Stimulated activated CD4-positive, alpha-beta T cell treated with anti-CD3 and anti-CD28 coated beads, Interleukin-2, amount 100 ng/mL, for 24 hours (primary cell): ENCODE results near the gene ZNF581.

Experiments used
- DNase-seq, 2 donors: peaks; one replicate each; pipeline ENCODE4 v3.0.0-alpha.2; 2020

ZNF581 gene

GRCh38 chr19:55643003-55643886 is at the start of gene ZNF581:
ZNF581 (plus strand) TSS chr19:55643649; CDS start chr19:55644572, 923 bp downstream.
- peak; percentile 85 for DNase-seq

GRCh38 chr19:55594996-55595545 is 48.4 kb upstream of the ZNF581 start:
- no peak for DNase-seq

- DNase-seq, result no peak
Measured at GRCh38 chr19:55596304-55596703, 47.1 kb upstream of the ZNF581 start.

GRCh38 chr19:55597501-55597921 is 45.9 kb upstream of the ZNF581 start:
- no peak for DNase-seq

- DNase-seq, result no peak
Measured at GRCh38 chr19:55598034-55598433, 45.4 kb upstream of the ZNF581 start.

GRCh38 chr19:55598719-55599467 is 44.6 kb upstream of the ZNF581 start:
- DNase-seq, result peak; percentile 92

- peak; percentile 97 for DNase-seq
Measured at GRCh38 chr19:55599468-55599841, 44.0 kb upstream of the ZNF581 start, which contains the start of gene FIZ1. FIZ1 (minus strand) TSS chr19:55599517; CDS start chr19:55597865, 1,652 bp downstream.

- peak; percentile 83 to 84 for DNase-seq
Measured at GRCh38 chr19:55599842-55600661, 43.4 kb upstream of the ZNF581 start, which contains the start of gene ZNF524. ZNF524 (plus strand) TSS chr19:55600288; CDS start chr19:55602113, 1,825 bp downstream.

GRCh38 chr19:55600662-55601028 is 42.8 kb upstream of the ZNF581 start:
- DNase-seq, result no peak

GRCh38 chr19:55601084-55601483 is 42.4 kb upstream of the ZNF581 start:
- DNase-seq, result no peak

GRCh38 chr19:55602104-55603001 is 41.1 kb upstream of the ZNF581 start:
- no peak for DNase-seq

- no peak for DNase-seq
Measured at GRCh38 chr19:55603115-55603514, 40.3 kb upstream of the ZNF581 start.

- DNase-seq, result peak in 1 of 2 donors; percentile 21
Measured at GRCh38 chr19:55603581-55604292, 39.7 kb upstream of the ZNF581 start.

- DNase-seq, result peak; percentile 99
Measured at GRCh38 chr19:55605207-55605636, 38.2 kb upstream of the ZNF581 start.

GRCh38 chr19:55605637-55606470 is 37.6 kb upstream of the ZNF581 start, which contains the start of gene ZNF865:
ZNF865 (plus strand) TSS chr19:55605647; CDS start chr19:55613619, 7,972 bp downstream.
- DNase-seq, result peak; percentile 71 to 77

GRCh38 chr19:55606471-55606787 is 37.0 kb upstream of the ZNF581 start:
- DNase-seq, result no peak

- no peak for DNase-seq
Measured at GRCh38 chr19:55606817-55607216, 36.6 kb upstream of the ZNF581 start.

- DNase-seq, result no peak
Measured at GRCh38 chr19:55609326-55609725, 34.1 kb upstream of the ZNF581 start.

GRCh38 chr19:55611300-55611982 is 32.0 kb upstream of the ZNF581 start:
- DNase-seq, result no peak
